Loucy (cell line): ENCODE data around the gene CATSPER1.
A peak's percentile ranks its signal among the peaks of the same experiment; 100 is the strongest.

Experiments used
- H2AFZ ChIP-seq: fragments of 200-600 bp; sonication (generic); 2 replicates; pipeline ENCODE4 v1.6.0; 2016; ENCODE audit warnings: antibody characterized with exemption, mild to moderate bottlenecking, low read length, moderate library complexity
- H3F3A ChIP-seq: fragments of 200-600 bp; 2 replicates; pipeline ENCODE4 v1.6.0; 2016; ENCODE audit warnings: antibody characterized with exemption, low read depth, mild to moderate bottlenecking
- H3K27me3 ChIP-seq: fragments of 200-600 bp; sonication (generic); 2 replicates; pipeline ENCODE4 v1.6.1; 2014; ENCODE audit warnings: low read length, mild to moderate bottlenecking; ENCODE audit not compliant: insufficient read depth, poor library complexity, severe bottlenecking
- H3K36me3 ChIP-seq: fragments of 200-600 bp; sonication (generic); 2 replicates; pipeline ENCODE4 v1.6.1; 2016; ENCODE audit warnings: low read length; ENCODE audit not compliant: insufficient read depth
- H3K4me1 ChIP-seq: fragments of 200-600 bp; sonication (generic); 2 replicates; pipeline ENCODE4 v1.5.1; 2014; ENCODE audit warnings: low read length, mild to moderate bottlenecking; ENCODE audit not compliant: insufficient read depth, poor library complexity, severe bottlenecking
- H3K4me2 ChIP-seq: fragments of 200-600 bp; sonication (generic); 2 replicates; pipeline ENCODE4 v1.6.0; 2014; ENCODE audit warnings: antibody characterized with exemption, low read length, low read depth, mild to moderate bottlenecking; ENCODE audit not compliant: poor library complexity, severe bottlenecking
- H3K4me3 ChIP-seq: fragments of 200-600 bp; sonication (generic); 2 replicates; pipeline ENCODE4 v1.5.1; 2014; ENCODE audit warnings: low read length, mild to moderate bottlenecking, mixed read lengths; ENCODE audit not compliant: poor library complexity, severe bottlenecking
- H3K79me2 ChIP-seq: fragments of 200-600 bp; sonication (generic); 2 replicates; pipeline ENCODE4 v1.6.1; 2014; ENCODE audit warnings: low read length; ENCODE audit not compliant: insufficient read depth
- H3K9ac ChIP-seq: fragments of 200-600 bp; sonication (generic); 2 replicates; pipeline ENCODE4 v1.6.0; 2014; ENCODE audit warnings: mild to moderate bottlenecking, low read depth, low read length, moderate library complexity; ENCODE audit not compliant: poor library complexity, severe bottlenecking
- H3K9me2 ChIP-seq: fragments of 200-600 bp; sonication (generic); replicated peaks from 2 replicates; pipeline ENCODE4 v1.6.1; 2016; ENCODE audit warnings: low read depth, low read length, mixed read lengths
- H3K9me3 ChIP-seq: fragments of 200-600 bp; sonication (generic); 2 replicates; pipeline ENCODE4 v1.6.1; 2014; ENCODE audit warnings: mild to moderate bottlenecking, antibody characterized with exemption, low read length, low read depth; ENCODE audit not compliant: insufficient read depth
- H4K20me1 ChIP-seq: fragments of 200-600 bp; sonication (generic); 2 replicates; pipeline ENCODE4 v1.6.0; 2014; ENCODE audit warnings: antibody characterized with exemption, low read length, mild to moderate bottlenecking; ENCODE audit not compliant: insufficient read depth, poor library complexity, severe bottlenecking
- CTCF ChIP-seq: fragments of 200-600 bp; sonication (generic); conservative IDR thresholded peaks from 2 replicates; pipeline ENCODE4 v1.5.1; 2014; ENCODE audit warnings: mild to moderate bottlenecking, antibody characterized with exemption, low read length
- EZH2phosphoT487 ChIP-seq: fragments of 200-600 bp; IDR thresholded peaks from 2 replicates; pipeline ENCODE4 v1.6.1; 2018; ENCODE audit warnings: antibody characterized with exemption, mild to moderate bottlenecking, moderate library complexity, borderline replicate concordance

CATSPER1 gene

GRCh38 chr11:66055021-66055420 lies 28.7 kb upstream of the CATSPER1 start:
- TF ChIP-seq CTCF (no peak), EZH2phosphoT487 (no peak)
- peaks cover 17% of the 10 kb centered on the region for H4K20me1 ChIP-seq
- H3K4me3 ChIP-seq = no peak overlapping the region
- no peaks in the 10 kb centered on the region for H3K9me2 ChIP-seq
- H3K36me3 ChIP-seq = peaks cover 52% of the 10 kb centered on the region; the same call in 1 of the 2 replicates
- H3K79me2 ChIP-seq = peaks cover 44% of the 10 kb centered on the region
- peaks cover 21% of the 10 kb centered on the region for H3K4me1 ChIP-seq
- no peaks in the 10 kb centered on the region for H3F3A ChIP-seq
- no peaks in the 10 kb centered on the region for H3K9me3 ChIP-seq
- no peak overlapping the region for H3K4me2 ChIP-seq
- H3K27me3 ChIP-seq = no peaks in the 10 kb centered on the region
- H2AFZ ChIP-seq = no peak overlapping the region
- no peak overlapping the region for H3K9ac ChIP-seq

- peak overlapping the region; percentile 74 for H2AFZ ChIP-seq
Observed at GRCh38 chr11:66052664-66052982, 26.3 kb upstream of the CATSPER1 start.

GRCh38 chr11:66051766-66052663 lies 25.7 kb upstream of the CATSPER1 start, which contains the start of gene SF3B2:
SF3B2 (plus strand) TSS chr11:66052364; CDS start chr11:66052385, 21 bp downstream.
- H2AFZ ChIP-seq = peak within 1 kb of the TSS; percentile 87

More at GRCh38 chr11:66052664-66052982, 26.3 kb upstream of the CATSPER1 start:
- peaks cover 30% of the 10 kb centered on the region; the same call in 1 of the 2 replicates for H3K36me3 ChIP-seq
- H3K9ac ChIP-seq = peak overlapping the region; percentile 99
- peaks cover 21% of the 10 kb centered on the region for H3K4me1 ChIP-seq
- H3K79me2 ChIP-seq = peaks cover 44% of the 10 kb centered on the region
- peaks cover 17% of the 10 kb centered on the region for H4K20me1 ChIP-seq
- TF ChIP-seq EZH2phosphoT487 (no peak), CTCF (no peak)
- H3K4me2 ChIP-seq = peak overlapping the region; percentile 100
- H3K4me3 ChIP-seq = peak overlapping the region; percentile 100
- no peaks in the 10 kb centered on the region for H3K9me3 ChIP-seq
- H3K27me3 ChIP-seq = no peaks in the 10 kb centered on the region
- no peaks in the 10 kb centered on the region for H3F3A ChIP-seq
- H3K9me2 ChIP-seq = no peaks in the 10 kb centered on the region

More at GRCh38 chr11:66051766-66052663, 25.7 kb upstream of the CATSPER1 start, which contains the start of gene SF3B2:
- Histone ChIP-seq H3K27me3 (no peaks in the 10 kb centered on the region), H3K4me3 (peak within 1 kb of the TSS; percentile 100), H3K36me3 (peaks cover 24% of the 10 kb centered on the region; the same call in 1 of the 2 replicates), H4K20me1 (peaks cover 17% of the 10 kb centered on the region), H3K9me2 (no peaks in the 10 kb centered on the region), H3K79me2 (peaks cover 44% of the 10 kb centered on the region), H3K9ac (peak within 1 kb of the TSS; percentile 99), H3K4me2 (peak within 1 kb of the TSS; percentile 100), H3K9me3 (no peaks in the 10 kb centered on the region), H3K4me1 (peaks cover 21% of the 10 kb centered on the region), H3F3A (no peaks in the 10 kb centered on the region)
- TF ChIP-seq EZH2phosphoT487 (no peak), CTCF (no peak)
